GM12878 (cell line): Measurements from ENCODE around the gene NPC1. TPM values are rescaled to one million over a fixed set of nuclear protein-coding genes. Genes with fewer than 3 reads are reported as not detected.

Source experiments
- ATAC-seq: fragments of 200-7000 bp; cut with Tn5 transposase; 3 replicates; pipeline ENCODE4 v1.9.1; 2020; ENCODE audit warnings: mild to moderate bottlenecking, moderate library complexity
- BruUV-seq: library from RNA; stranded (reverse); fragments of 400-500 nt; replicated peaks from 2 replicates; lab custom pipeline; 2021; lab: Mats Ljungman, UMichigan
- CTCF ChIA-PET: fragments of 300-600 bp; sonication (Branson Sonifier 250); formaldehyde crosslinking; extraction: SDS; loops from one replicate; lab custom pipeline; 2021; ENCODE audit warnings: inconsistent platforms; lab: Yijun Ruan, JAX
- POLR2A ChIA-PET: fragments of 350-600 bp; formaldehyde crosslinking; extraction: SDS; loops from one replicate; lab custom pipeline; 2021; ENCODE audit warnings: inconsistent platforms; lab: Charles Lee
- RAD21 ChIA-PET: fragments of 300-600 bp; sonication (Branson Sonifier 250); formaldehyde crosslinking; loops from one replicate; lab custom pipeline; 2023; ENCODE audit warnings: antibody characterized with exemption; ENCODE audit not compliant: unreplicated experiment; lab: Charles Lee
- SMC1A ChIA-PET: fragments of 300-600 bp; sonication (Branson Sonifier 250); formaldehyde crosslinking; loops from one replicate; lab custom pipeline; 2023; ENCODE audit not compliant: unreplicated experiment, uncharacterized antibody; lab: Charles Lee
- DNase-seq: peaks from one replicate; pipeline ENCODE4 v3.0.0-alpha.2; 2011; ENCODE audit warnings: low read depth, low spot score
- FAIRE-seq: peaks from 3 replicates; lab custom pipeline; 2011; peaks lifted over from hg19 to GRCh38; lab: Jason Lieb, UNC
- H2AFZ ChIP-seq: 2 replicates; pipeline ENCODE4 v1.6.0; 2011; ENCODE audit warnings: low read depth, low read length, control low read depth; ENCODE audit not compliant: control insufficient read depth
- H3K27ac ChIP-seq: 2 replicates; pipeline ENCODE4 v1.5.1; 2011; ENCODE audit warnings: control low read depth; ENCODE audit not compliant: control insufficient read depth, insufficient read depth
- H3K27me3 ChIP-seq, 2 experiments: replicated peaks in 1 of 2; 2 replicates each; pipeline versions ENCODE4 v1.6.0 to v1.6.1; 2011; ENCODE audit warnings: low read length in 1 of 2; ENCODE audit not compliant: control insufficient read depth in 2 of 2, insufficient read depth in 2 of 2
- H3K36me3 ChIP-seq, 2 experiments: 2 replicates each; pipeline ENCODE4 v1.5.1; 2011; ENCODE audit warnings: low read length in 1 of 2; ENCODE audit not compliant: control insufficient read depth in 2 of 2, insufficient read depth in 2 of 2
- H3K4me1 ChIP-seq: 2 replicates; pipeline ENCODE4 v1.6.1; 2011; ENCODE audit warnings: mild to moderate bottlenecking, low read length, moderate library complexity, mixed read lengths; ENCODE audit not compliant: control insufficient read depth, insufficient read depth
- H3K4me2 ChIP-seq: 2 replicates; pipeline ENCODE4 v1.6.0; 2011; ENCODE audit warnings: control low read depth; ENCODE audit not compliant: control insufficient read depth, insufficient read depth
- H3K4me3 ChIP-seq: fragments of 200-600 bp; sonication (generic); 2 replicates; pipeline ENCODE4 v1.5.1; 2016
- H3K79me2 ChIP-seq: 2 replicates; pipeline ENCODE4 v1.6.0; 2011; ENCODE audit warnings: low read length; ENCODE audit not compliant: control insufficient read depth, insufficient read depth
- H3K9ac ChIP-seq: 2 replicates; pipeline ENCODE4 v1.8.0; 2011; ENCODE audit warnings: low read length, control low read depth, mixed read lengths; ENCODE audit not compliant: control insufficient read depth, insufficient read depth
- H3K9me3 ChIP-seq: replicated peaks from 3 replicates; pipeline ENCODE4 v1.5.1; 2011; ENCODE audit warnings: mild to moderate bottlenecking, low read length; ENCODE audit not compliant: control insufficient read depth, insufficient read depth
- H4K20me1 ChIP-seq: 2 replicates; pipeline ENCODE4 v1.6.0; 2011; ENCODE audit not compliant: control insufficient read depth, insufficient read depth
- BCLAF1 ChIP-seq: fragments of 450-650 bp; IDR thresholded peaks from 2 replicates; pipeline ENCODE4 v1.6.1; 2017; ENCODE audit warnings: antibody characterized with exemption, mild to moderate bottlenecking, moderate library complexity
- CEBPZ ChIP-seq: fragments of 150-350 bp; IDR thresholded peaks from 2 replicates; pipeline ENCODE4 v1.6.1; 2016; ENCODE audit warnings: low read depth, low read length
- EP300 ChIP-seq, 2 experiments: fragments of 150-350 bp in 1 of 2; IDR thresholded peaks; 2 replicates each; pipeline ENCODE4 v1.6.1; 2011 to 2012; ENCODE audit warnings: low read depth in 2 of 2, low read length in 2 of 2, borderline replicate concordance in 1 of 2, improper control_type of control experiment in 1 of 2, inconsistent platforms in 1 of 2; ENCODE audit not compliant: control insufficient read depth in 1 of 2
- JUND ChIP-seq: IDR thresholded peaks from 2 replicates; pipeline ENCODE4 v1.6.1; 2012; ENCODE audit warnings: low read depth, mild to moderate bottlenecking, low read length, improper control_type of control experiment, moderate library complexity
- MEF2A ChIP-seq: IDR thresholded peaks from 2 replicates; pipeline ENCODE4 v1.6.1; 2011; ENCODE audit warnings: low read depth, mild to moderate bottlenecking, low read length, moderate library complexity; ENCODE audit not compliant: insufficient read depth
- MYC ChIP-seq: IDR thresholded peaks from 2 replicates; pipeline ENCODE4 v1.6.1; 2011; ENCODE audit warnings: mild to moderate bottlenecking, low read length, moderate library complexity, inconsistent platforms; ENCODE audit not compliant: insufficient read depth, insufficient replicate concordance, insufficient read length, severe bottlenecking
- NFIC ChIP-seq: IDR thresholded peaks from 2 replicates; pipeline ENCODE4 v1.6.1; 2012; ENCODE audit warnings: low read depth, mild to moderate bottlenecking, inconsistent platforms, low read length, moderate library complexity
- NFXL1 ChIP-seq: fragments of 450-650 bp; IDR thresholded peaks from 2 replicates; pipeline ENCODE4 v1.6.1; 2017; ENCODE audit warnings: antibody characterized with exemption, mild to moderate bottlenecking, borderline replicate concordance
- NR2F1 ChIP-seq: fragments of 450-650 bp; conservative IDR thresholded peaks from 2 replicates; pipeline ENCODE4 v1.6.1; 2017; ENCODE audit warnings: mild to moderate bottlenecking
- SREBF1 ChIP-seq: IDR thresholded peaks from 2 replicates; pipeline ENCODE4 v1.6.1; 2012; ENCODE audit warnings: mild to moderate bottlenecking, low read length
- STAT3 ChIP-seq: IDR thresholded peaks from 2 replicates; pipeline ENCODE4 v1.6.1; 2011; ENCODE audit warnings: low read depth, low read length, improper control_type of control experiment
- SUZ12 ChIP-seq: fragments of 200-600 bp; sonication (generic); IDR thresholded peaks from one replicate; pipeline ENCODE4 v1.6.1; 2018; ENCODE audit warnings: antibody characterized with exemption, mild to moderate bottlenecking; ENCODE audit not compliant: unreplicated experiment
- WRNIP1 ChIP-seq: IDR thresholded peaks from 2 replicates; pipeline ENCODE4 v1.6.1; 2011; ENCODE audit warnings: low read depth, low read length, improper control_type of control experiment, borderline replicate concordance
- ZNF217 ChIP-seq: fragments of 450-650 bp; IDR thresholded peaks from 2 replicates; pipeline ENCODE4 v1.6.1; 2017; ENCODE audit warnings: antibody characterized with exemption, mild to moderate bottlenecking
- WGBS: methylation state at CpG from one replicate; pipeline ENCODE4 v1.1.6; 2016; ENCODE audit warnings: low lambda C conversion rate; ENCODE audit not compliant: insufficient replicate concordance, insufficient coverage; ENCODE audit errors: missing lambda C conversion rate; 5-methylcytosine and 5-hydroxymethylcytosine counted together
- in situ Hi-C: fragments of 300-500 bp; cut with MboI; formaldehyde crosslinking; loops from 9 replicates; pipeline ENCODE4 v1.14.3; 2018; ENCODE audit warnings: mixed read lengths
- intact Hi-C: fragments of 100-400 bp; cut with micrococcal nuclease; formaldehyde crosslinking; loops from one replicate; pipeline ENCODE4 v1.14.2; 2022; ENCODE audit not compliant: unreplicated experiment
- polyA plus RNA-seq, 11 experiments: library from polyadenylated mRNA; depleted of rRNA in 4 of 11; unstranded in 6 of 11; stranded (reverse) in 5 of 11; fragments of >200 nt; fragmentation: Nextera tagmentation in 4 of 11; fragmentation: Illumina TruSeq in 1 of 11; extraction: Ambion mirVana in 4 of 11; extraction: Trizol in 1 of 11; gene quantifications; 1 replicate in 1 of 11; 2 replicates in 10 of 11; pipeline versions ENCODE4 v1.2.1 to v1.2.3, GENCODE V29; 2011 to 2016; ENCODE audit warnings: inconsistent platforms in 2 of 11, missing spikeins in 2 of 11, low read depth in 1 of 11
- total RNA-seq, 4 experiments: library from RNA; depleted of rRNA in 3 of 4; stranded (reverse); fragments of >200 nt in 3 of 4; fragmentation: Illumina TruSeq in 1 of 4; extraction: Trizol in 1 of 4; gene quantifications; 2 replicates each; pipeline versions ENCODE4 v1.2.1 to v1.2.3, GENCODE V29; 2013 to 2021
- TF ChIP-seq, protein P1 (sequence below): fragments of 450-650 bp; conservative IDR thresholded peaks from 2 replicates; pipeline ENCODE4 v1.6.1; 2017; ENCODE audit warnings: mild to moderate bottlenecking, moderate library complexity

NPC1 gene
- total and polyA plus RNA-seq, 10 of the 15 experiments (the other 5 are each of a cell fraction or from before 2014, with no cell fraction given), result 10.1 to 45.2 (median 19.4) TPM

DNA sequence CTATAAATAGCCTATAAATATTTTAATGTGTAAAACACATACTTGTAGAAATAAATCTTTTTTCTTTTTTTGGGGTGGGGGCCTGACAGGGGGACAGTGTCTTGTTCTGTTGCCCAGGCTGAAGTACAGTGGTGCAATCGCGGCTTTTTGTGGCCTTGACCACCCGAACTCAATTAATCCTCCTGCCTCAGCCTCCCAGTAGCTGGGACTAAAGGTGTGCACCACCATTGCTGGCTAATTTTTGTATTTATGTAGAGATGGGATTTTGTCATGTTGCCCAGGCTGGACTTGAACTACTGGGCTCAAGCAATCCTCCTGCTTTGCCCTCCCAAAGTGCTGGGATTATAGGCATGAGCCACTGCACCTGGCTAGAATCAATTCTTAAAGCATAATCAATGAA lies 37.6 kb downstream of the NPC1 start:
- RAD21 ChIA-PET, result no interaction called here
- Histone ChIP-seq H3K27me3 (no peaks in the 10 kb centered on the region), H3K27ac (no peak overlapping the region), H3K9ac (no peak overlapping the region), H3K4me1 (no peaks in the 10 kb centered on the region), H3K79me2 (no peaks in the 10 kb centered on the region), H4K20me1 (no peaks in the 10 kb centered on the region), H3K4me2 (no peak overlapping the region), H3K4me3 (no peak overlapping the region), H2AFZ (no peak overlapping the region), H3K36me3 (peaks cover 15 to 23% of the 10 kb centered on the region in 2 experiments), H3K9me3 (no peaks in the 10 kb centered on the region)
- POLR2A ChIA-PET, result no interaction called here
- no TSS peak for BruUV-seq
- 100% methylated on average over 3 of the region's 3 CpGs for WGBS
- CTCF ChIA-PET, result interaction anchor here (1.0 to 1.2 kb wide), 2 partner anchors 32 to 61 kb away, joined by 3 to 4 read pairs; no protein-coding TSS in a partner anchor
- in situ Hi-C loops (no loop called here), intact Hi-C loops (no loop called here)
- ATAC-seq (no peak), DNase-seq (no peak), FAIRE-seq (no peak)
- SMC1A ChIA-PET, result interaction anchor here (1.6 kb wide), 1 partner anchor 73 kb away, joined by 4 read pairs; no protein-coding TSS in a partner anchor
- TF ChIP-seq WRNIP1 (no peak), SUZ12 (no peak), CEBPZ (no peak), MEF2A (no peak), NFXL1 (no peak), ZNF217 (no peak), NFIC (no peak), BCLAF1 (no peak), EP300 (IDR thresholded peaks at IDR 0.05; ENCODE audit: borderline replicate concordance in 1 of 2, control insufficient read depth in 1 of 2, low read depth in 2 of 2, low read length in 2 of 2) (no peak), MYC (no peak), SREBF1 (no peak), NR2F1 (no peak), JUND (no peak), STAT3 (no peak)
- TF ChIP-seq, protein P1, sequence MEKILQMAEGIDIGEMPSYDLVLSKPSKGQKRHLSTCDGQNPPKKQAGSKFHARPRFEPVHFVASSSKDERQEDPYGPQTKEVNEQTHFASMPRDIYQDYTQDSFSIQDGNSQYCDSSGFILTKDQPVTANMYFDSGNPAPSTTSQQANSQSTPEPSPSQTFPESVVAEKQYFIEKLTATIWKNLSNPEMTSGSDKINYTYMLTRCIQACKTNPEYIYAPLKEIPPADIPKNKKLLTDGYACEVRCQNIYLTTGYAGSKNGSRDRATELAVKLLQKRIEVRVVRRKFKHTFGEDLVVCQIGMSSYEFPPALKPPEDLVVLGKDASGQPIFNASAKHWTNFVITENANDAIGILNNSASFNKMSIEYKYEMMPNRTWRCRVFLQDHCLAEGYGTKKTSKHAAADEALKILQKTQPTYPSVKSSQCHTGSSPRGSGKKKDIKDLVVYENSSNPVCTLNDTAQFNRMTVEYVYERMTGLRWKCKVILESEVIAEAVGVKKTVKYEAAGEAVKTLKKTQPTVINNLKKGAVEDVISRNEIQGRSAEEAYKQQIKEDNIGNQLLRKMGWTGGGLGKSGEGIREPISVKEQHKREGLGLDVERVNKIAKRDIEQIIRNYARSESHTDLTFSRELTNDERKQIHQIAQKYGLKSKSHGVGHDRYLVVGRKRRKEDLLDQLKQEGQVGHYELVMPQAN, result no peak
